Epithelial cell of proximal tubule (primary cell): Measurements from ENCODE around the gene CCDC188. TPM values are rescaled to one million over a fixed set of nuclear protein-coding genes. Genes with fewer than 3 reads are reported as not detected.

Experiments
- DNase-seq: peaks from one replicate; pipeline ENCODE4 v3.0.0-alpha.2; 2011; ENCODE audit warnings: low read depth
- H3K4me3 ChIP-seq: 2 replicates; pipeline ENCODE4 v1.5.1; 2011; ENCODE audit warnings: low read depth, mild to moderate bottlenecking, low read length
- CTCF ChIP-seq: conservative IDR thresholded peaks from 2 replicates; pipeline ENCODE4 v1.5.1; 2012; ENCODE audit warnings: low read depth, mild to moderate bottlenecking, low read length
- total RNA-seq: library from RNA; depleted of rRNA; stranded (reverse); fragments of >200 nt; gene quantifications from 2 replicates; pipeline ENCODE4 v1.2.3, GENCODE V29; 2015

Gene CCDC188
- total RNA-seq, 1 donor from 2014 or later: not detected

GRCh38 chr22:20116376-20116950 is 34.4 kb downstream of the CCDC188 start:
- peak overlapping the region; percentile 95 for H3K4me3 ChIP-seq
- DNase-seq: no peak
- no peak for TF ChIP-seq CTCF

- DNase-seq: no peak
- no peak for TF ChIP-seq CTCF
Measured at GRCh38 chr22:20115691-20116375, 35.0 kb downstream of the CCDC188 start, which contains the start of gene RANBP1. TSS of gene RANBP1 (plus strand) at chr22:20116104. CDS start at chr22:20116185, 81 bp downstream.

GRCh38 chr22:20114506-20115475 is 36.1 kb downstream of the CCDC188 start:
- no peak for TF ChIP-seq CTCF
- H3K4me3 ChIP-seq: no peak overlapping the region
- DNase-seq: no peak

More at GRCh38 chr22:20115691-20116375, 35.0 kb downstream of the CCDC188 start, which contains the start of gene RANBP1:
- H3K4me3 ChIP-seq: peak within 1 kb of the TSS; percentile 95

- H3K4me3 ChIP-seq: no peak overlapping the region
- DNase-seq: no peak
- no peak for TF ChIP-seq CTCF
Measured at GRCh38 chr22:20113551-20114310, 37.1 kb downstream of the CCDC188 start.

GRCh38 chr22:20112623-20113511 is 38.0 kb downstream of the CCDC188 start:
- TF ChIP-seq CTCF: no peak
- no peak overlapping the region for H3K4me3 ChIP-seq
- no peak for DNase-seq
